SH-SY5Y (cell line): ENCODE data around the gene PUS7.
A peak's percentile ranks its signal among the peaks of the same experiment; 100 is the strongest.

ENCODE experiments used
- GATA2 ChIP-seq: IDR thresholded peaks from 2 replicates; pipeline ENCODE4 v1.6.1; 2011; ENCODE audit warnings: mild to moderate bottlenecking, low read depth, low read length
- GATA3 ChIP-seq: IDR thresholded peaks from 2 replicates; pipeline ENCODE4 v1.6.1; 2011; ENCODE audit warnings: low read depth, mild to moderate bottlenecking, low read length, moderate library complexity

Gene PUS7

GRCh38 chr7:105429746-105430612, 92.1 kb downstream of the PUS7 start:
- TF ChIP-seq GATA2 (0 out of 2 replicates have a peak, but pooled peaks have one; percentile 15), GATA3 (no peak)

- TF ChIP-seq GATA3 (no peak), GATA2 (no peak)
Observed at GRCh38 chr7:105426606-105427146, 95.4 kb downstream of the PUS7 start.

GRCh38 chr7:105423987-105424386, 98.1 kb downstream of the PUS7 start:
- TF ChIP-seq GATA2 (no peak), GATA3 (no peak)

GRCh38 chr7:105413887-105414437, 108.1 kb downstream of the PUS7 start:
- TF ChIP-seq GATA2 (no peak), GATA3 (no peak)

GRCh38 chr7:105408791-105409410, 113.2 kb downstream of the PUS7 start:
- TF ChIP-seq GATA2 (no peak), GATA3 (no peak)
